Measurements from ENCODE around the gene NEU4.
"Not testable (repeated sequence)": the region's sequence is repeated elsewhere in the genome, so short reads cannot be mapped to it uniquely, and the experiment has no call there.

Gene NEU4

GRCh38 chr2:241775223-241776177 is 33.5 kb upstream of the NEU4 start:
- no peak for DNase-seq (ENCODE audit: low read depth, low spot score)

DNA sequence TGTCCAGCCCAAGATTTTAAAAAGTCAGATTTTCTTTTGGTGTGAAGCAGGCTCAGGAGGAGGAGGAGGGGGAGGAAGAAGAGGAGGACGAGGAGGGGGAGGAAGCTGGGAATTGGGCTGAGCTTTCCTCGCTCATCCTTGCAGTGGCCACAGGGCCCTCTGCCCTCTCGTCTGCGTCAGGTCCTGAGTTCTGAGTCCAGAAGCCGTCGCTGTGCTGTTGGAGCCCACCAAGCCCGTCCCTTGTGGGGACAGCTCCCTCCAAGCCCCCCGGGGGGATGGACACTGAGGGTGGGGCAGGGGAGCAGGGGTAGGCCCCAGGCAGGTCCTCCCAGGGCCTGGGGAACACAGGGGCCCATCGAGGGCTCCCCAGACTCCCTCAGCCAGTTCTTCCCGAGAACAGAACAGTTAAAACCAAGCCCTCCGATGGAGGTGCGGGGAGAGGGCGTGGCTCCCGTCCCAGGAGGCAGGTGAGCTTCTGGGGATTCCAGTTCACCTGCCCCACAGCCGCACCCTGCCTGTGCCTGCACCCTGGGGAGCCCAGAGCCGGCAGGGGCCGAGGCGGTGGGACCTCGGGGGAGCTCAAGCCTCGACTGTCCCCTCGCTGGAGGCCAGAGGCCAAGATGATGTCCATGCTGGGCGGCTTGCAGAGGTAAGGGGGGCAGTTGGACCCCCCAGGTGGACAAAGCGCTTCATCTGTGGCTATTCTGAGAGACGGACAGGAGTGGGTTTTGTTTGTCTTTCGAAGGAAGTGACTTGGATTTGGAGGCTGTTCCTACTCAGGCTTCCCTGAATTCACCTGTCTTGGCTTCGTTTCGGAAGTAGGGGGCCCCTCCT is 32.4 kb upstream of the NEU4 start, which contains the start of gene GAL3ST2:
Gene GAL3ST2 (plus strand): TSS at position 487 of the 834 bp plus-strand sequence. CDS start 134 bp downstream, at position 621.
- DNase-seq (ENCODE audit: low read depth, low spot score), result no peak

GRCh38 chr2:241777170-241777685 is 31.8 kb upstream of the NEU4 start:
- DNase-seq (ENCODE audit: low read depth, low spot score), result no peak

DNA sequence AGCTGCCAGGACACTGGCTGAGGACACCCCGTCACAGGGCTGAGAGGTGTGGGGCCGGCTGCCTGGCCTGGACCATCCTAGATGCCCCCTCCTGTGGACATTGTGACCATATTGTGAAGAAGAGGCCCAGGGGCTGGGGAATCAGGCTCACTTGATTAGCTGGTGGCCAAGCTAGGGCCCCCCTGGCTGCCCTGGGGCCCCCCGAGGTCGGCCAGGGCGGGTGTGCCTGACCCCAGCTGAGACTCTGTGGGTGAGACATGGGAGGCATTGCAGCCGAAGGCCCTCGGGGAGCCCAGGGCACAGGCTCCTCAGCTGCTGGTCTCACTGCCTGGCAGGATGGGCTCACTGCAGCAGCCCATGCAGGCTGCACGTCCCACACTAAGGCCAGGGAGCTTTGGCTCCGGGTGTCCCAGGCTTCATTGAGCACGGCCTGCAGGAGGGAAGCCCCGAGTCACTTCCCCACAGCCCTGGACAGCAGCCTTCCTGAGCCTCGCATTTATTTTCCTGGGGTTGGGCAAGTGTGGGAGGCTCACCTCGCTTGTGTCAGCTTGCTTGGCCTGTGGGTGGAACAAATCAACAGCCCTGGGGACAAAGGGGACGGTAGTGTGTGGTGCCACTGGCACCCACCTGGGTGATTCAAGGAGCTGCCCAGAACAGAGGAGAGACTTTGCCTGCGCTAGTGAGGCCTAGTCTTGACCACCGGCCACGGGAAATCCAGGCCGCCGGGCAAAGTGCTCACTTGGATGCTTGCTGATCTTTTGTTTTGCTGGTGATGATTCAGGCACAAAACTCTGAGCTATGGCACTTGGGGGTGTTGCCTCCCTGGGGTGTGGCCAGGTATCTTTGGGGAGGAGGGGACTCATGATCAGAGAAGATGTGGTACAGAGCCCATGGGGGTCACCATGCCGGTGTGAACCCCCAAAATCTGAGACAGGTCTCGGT is 31.0 kb upstream of the NEU4 start:
- no peak for DNase-seq (ENCODE audit: low read depth, low spot score)

GRCh38 chr2:241780939-241781569 is 27.9 kb upstream of the NEU4 start:
- DNase-seq (ENCODE audit: low read depth, low spot score), result no peak

DNA sequence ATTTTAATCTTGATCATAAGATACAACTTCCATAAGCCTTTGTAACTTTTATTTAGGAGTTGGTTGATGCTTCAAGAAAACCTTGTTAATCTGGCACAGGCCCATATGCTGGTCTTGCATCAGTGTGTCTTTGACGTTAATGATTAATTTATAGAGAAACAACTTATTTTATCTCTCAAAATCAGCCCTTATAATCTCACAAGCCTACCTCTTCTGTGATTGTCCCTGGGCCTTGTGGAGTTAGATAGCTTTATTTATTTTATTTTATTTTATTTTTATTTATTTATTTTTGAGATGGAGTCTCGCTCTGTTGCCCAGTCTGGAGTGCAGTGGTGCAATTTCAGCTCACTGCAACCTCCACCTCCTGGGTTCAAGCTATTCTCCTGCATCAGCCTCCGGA is 26.9 kb upstream of the NEU4 start:
- not testable (repeated sequence) for DNase-seq (ENCODE audit: low read depth, low spot score)

- DNase-seq (ENCODE audit: low read depth, low spot score), result no peak
Observed at GRCh38 chr2:241788135-241788534, 20.9 kb upstream of the NEU4 start.

DNA sequence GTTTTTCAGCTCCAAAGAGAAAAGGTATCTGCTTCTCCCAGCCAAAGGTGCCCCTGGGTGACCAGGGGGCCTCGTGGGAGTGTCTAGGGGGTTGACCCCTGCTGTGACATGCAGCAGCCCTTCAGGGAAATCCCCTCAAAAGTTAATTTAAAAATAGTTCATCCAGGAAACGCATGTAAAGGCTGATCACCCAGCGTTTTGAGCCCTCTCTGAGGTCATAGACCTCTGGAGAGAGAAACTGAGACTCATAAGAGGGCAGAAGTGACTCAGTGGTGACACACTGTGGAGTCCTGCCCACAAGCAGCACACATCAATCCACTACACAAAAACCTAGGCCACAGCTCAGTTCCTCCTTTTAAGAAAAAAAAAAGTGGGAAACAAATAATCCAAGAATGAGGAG is 20.4 kb upstream of the NEU4 start:
- no peak for DNase-seq (ENCODE audit: low read depth, low spot score)

GRCh38 chr2:241791385-241791784 is 17.6 kb upstream of the NEU4 start:
- not testable (repeated sequence) for DNase-seq (ENCODE audit: low read depth, low spot score)

DNA sequence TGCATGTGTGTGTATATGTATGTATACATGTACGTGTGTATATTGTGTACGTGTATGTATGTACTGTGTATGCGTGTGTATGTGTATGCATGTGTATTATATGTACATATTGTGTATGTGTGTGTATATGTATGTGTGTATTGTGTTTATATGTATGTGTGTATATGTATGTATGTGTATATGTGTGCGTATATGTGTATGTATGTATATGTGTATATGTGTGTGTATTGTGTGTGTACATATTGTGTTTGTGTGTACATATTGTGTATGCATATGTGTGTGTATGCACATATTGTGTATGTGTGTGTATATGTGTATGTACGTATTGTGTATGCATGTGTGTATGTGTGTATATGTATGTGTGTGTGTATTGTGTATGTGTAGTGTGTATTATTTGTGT is 15.6 kb upstream of the NEU4 start:
- no peak for DNase-seq (ENCODE audit: low read depth, low spot score)

- DNase-seq (ENCODE audit: low read depth, low spot score), result no peak
Observed at GRCh38 chr2:241794250-241794823, 14.7 kb upstream of the NEU4 start.

- no peak for DNase-seq (ENCODE audit: low read depth, low spot score)
Observed at GRCh38 chr2:241795021-241795999, 13.7 kb upstream of the NEU4 start.

GRCh38 chr2:241796209-241796608 is 12.8 kb upstream of the NEU4 start:
- no peak for DNase-seq (ENCODE audit: low read depth, low spot score)

DNA sequence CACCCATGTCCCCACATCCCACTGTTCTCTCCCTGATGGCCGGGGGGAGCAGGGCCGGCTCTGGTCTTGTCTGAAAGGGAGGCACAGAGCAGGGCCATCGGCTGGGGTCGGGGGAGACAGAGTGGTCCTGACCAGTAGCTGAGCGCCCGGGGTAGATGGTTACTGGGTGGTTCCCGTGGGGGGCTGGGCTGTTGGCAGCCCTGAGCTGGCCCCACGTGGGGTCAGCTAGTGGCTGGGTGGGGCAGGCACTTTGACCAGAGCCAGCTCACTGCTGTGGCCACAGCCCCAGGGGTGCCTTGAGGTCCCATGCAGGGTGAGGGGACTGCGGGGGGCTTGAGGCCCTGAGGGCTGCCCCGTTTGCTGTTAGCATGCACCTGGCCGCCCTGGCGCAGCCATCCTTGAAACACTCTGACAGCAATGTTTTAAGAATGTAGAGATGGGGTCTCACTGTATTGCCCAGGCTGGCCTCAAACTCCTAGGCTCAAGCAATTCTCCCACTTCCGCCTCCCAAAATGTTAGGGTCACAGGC is 12.3 kb upstream of the NEU4 start:
- no peak for DNase-seq (ENCODE audit: low read depth, low spot score)

DNA sequence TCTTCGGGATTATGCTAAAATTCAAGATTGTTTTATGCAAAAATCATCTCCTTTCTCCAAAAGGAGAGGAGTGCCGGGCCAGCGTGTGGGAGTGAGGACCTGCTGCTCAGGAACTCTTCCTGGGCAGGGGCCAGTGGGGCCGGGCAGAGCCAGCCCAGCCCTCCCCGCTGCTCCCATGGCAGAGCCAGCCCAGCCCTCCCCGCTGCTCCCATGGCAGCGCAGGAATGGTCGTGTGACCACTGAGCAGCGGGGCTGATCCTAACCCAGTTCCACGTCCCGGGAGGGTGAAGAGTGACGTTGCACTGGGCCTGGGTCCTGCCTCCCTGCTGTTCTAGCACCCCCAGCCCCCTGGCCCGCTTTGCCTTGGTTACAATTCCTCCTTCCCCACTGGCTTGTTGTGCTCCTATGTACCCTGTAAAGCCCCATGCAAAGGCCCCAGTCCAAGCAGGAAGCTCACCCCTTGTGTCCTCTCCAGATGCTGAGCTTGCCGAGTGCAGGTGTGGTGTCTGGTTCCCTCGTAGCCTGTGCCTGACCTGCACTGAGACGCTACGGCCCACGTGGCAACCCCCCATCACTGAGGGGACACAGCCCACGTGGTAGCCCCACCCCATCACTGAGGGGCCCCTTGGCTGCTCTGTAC is 11.4 kb upstream of the NEU4 start:
- DNase-seq (ENCODE audit: low read depth, low spot score), result no peak

DNA sequence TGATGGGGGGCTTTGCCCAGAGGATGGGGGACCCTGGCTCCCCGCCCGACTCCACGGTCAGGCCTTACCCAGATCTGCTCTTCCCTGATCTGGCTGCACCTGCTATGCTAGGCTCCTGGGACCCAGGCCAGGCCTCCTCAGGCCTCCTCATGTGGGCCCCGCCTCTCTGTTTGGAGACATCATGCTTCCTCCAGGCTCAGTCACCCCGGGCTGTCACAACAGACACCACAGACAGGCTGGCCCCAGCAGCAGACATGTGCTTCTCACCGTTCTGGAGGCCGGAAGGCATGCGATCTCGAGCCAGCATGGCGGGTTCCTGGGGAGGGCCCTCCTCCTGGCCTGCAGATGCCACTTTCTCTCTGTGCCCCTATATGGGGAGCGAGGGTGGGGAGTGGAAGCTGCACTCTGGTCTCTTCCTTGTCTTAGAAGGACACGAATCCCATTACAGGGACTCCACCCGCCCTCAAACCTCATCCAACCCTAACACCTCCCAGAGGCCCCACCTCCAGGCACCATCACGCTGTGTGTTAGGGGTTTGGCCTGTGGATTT is 10.8 kb upstream of the NEU4 start:
- no peak for DNase-seq (ENCODE audit: low read depth, low spot score)

- no peak for DNase-seq (ENCODE audit: low read depth, low spot score)
Observed at GRCh38 chr2:241798631-241799521, 10.1 kb upstream of the NEU4 start.
